HCT116 (cell line): ENCODE results near the gene ASMTL. TPM values are rescaled to one million over a fixed set of nuclear protein-coding genes. Genes with fewer than 3 reads are reported as not detected.

Experiments
- total RNA-seq: library from RNA; stranded (reverse); gene quantifications from one replicate; pipeline ENCODE4 v1.2.1, GENCODE V29; 2021; ENCODE audit not compliant: unreplicated experiment

The ASMTL gene
- total RNA-seq, 1 experiment from 2014 or later, result 59.6 TPM

Other genes with a start within 250 kb of the ASMTL start
- gene CRLF2, start 240.3 kb downstream of the ASMTL start, total RNA-seq, result 0.34 TPM
- 3.8 TPM for gene CSF2RA, start 184.1 kb downstream of the ASMTL start, total RNA-seq
- gene IL3RA, start 116.1 kb downstream of the ASMTL start, total RNA-seq, result not detected
- gene SLC25A6, start 60.8 kb downstream of the ASMTL start, total RNA-seq, result 398 TPM
- 0.44 TPM for gene P2RY8, start 84.3 kb upstream of the ASMTL start, total RNA-seq
- 35.4 TPM for gene AKAP17A, start 138.7 kb upstream of the ASMTL start, total RNA-seq
- gene ASMT, start 162.2 kb upstream of the ASMTL start, total RNA-seq, result not detected